CD4-positive, alpha-beta T cell (primary cell): ENCODE data around the gene ZEB1. TPM values are rescaled to one million over a fixed set of nuclear protein-coding genes. Genes with fewer than 3 reads are reported as not detected.

Experiments used
- ATAC-seq: fragments of 200-7000 bp; cut with Tn5 transposase; one replicate; pipeline ENCODE4 v1.10.0; 2022; ENCODE audit warnings: mild to moderate bottlenecking; ENCODE audit not compliant: poor library complexity
- CTCF ChIA-PET: fragments of 350-600 bp; sonication (Branson Sonifier 250); formaldehyde crosslinking; loops from one replicate; lab custom pipeline; 2021; ENCODE audit warnings: antibody characterized with exemption, inconsistent platforms; lab: Charles Lee
- POLR2A ChIA-PET: fragments of 350-600 bp; sonication (Branson Sonifier 250); formaldehyde crosslinking; loops from one replicate; lab custom pipeline; 2021; ENCODE audit warnings: antibody characterized with exemption, inconsistent platforms; lab: Charles Lee
- DNase-seq, 14 experiments: peaks; one replicate each; pipeline ENCODE4 v3.0.0-alpha.2; 2013 to 2020; ENCODE audit warnings: mixed read lengths in 2 of 14
- H3K27ac ChIP-seq, 2 donors: one replicate each; pipeline versions ENCODE4 v1.5.1 to v1.7.0; 2013; ENCODE audit warnings: low read length in 2 of 2, low read depth in 1 of 2, mild to moderate bottlenecking in 1 of 2
- H3K27me3 ChIP-seq, 2 experiments: 1 replicate in 1 of 2; 2 replicates in 1 of 2; pipeline versions ENCODE4 v1.6.1 to v1.7.0; 2013; ENCODE audit warnings: low read length in 2 of 2, control low read depth in 1 of 2, mild to moderate bottlenecking in 1 of 2, moderate library complexity in 1 of 2; ENCODE audit not compliant: insufficient read depth in 2 of 2, control insufficient read depth in 1 of 2
- H3K36me3 ChIP-seq: one replicate; pipeline ENCODE4 v1.6.1; 2013; ENCODE audit warnings: low read length, control low read depth; ENCODE audit not compliant: insufficient read depth
- H3K4me1 ChIP-seq: one replicate; pipeline ENCODE4 v1.6.1; 2013; ENCODE audit warnings: low read length, control low read depth; ENCODE audit not compliant: insufficient read depth
- H3K4me3 ChIP-seq: one replicate; pipeline ENCODE4 v1.5.1; 2013; ENCODE audit warnings: mild to moderate bottlenecking, low read length, moderate library complexity
- H3K9me3 ChIP-seq, 2 experiments: 1 replicate in 1 of 2; 2 replicates in 1 of 2; pipeline versions ENCODE4 v1.6.1 to v1.7.0; 2013; ENCODE audit warnings: low read length in 2 of 2, mild to moderate bottlenecking in 2 of 2, control low read depth in 1 of 2, moderate library complexity in 1 of 2; ENCODE audit not compliant: control insufficient read depth in 1 of 2, insufficient read depth in 1 of 2
- H3K27ac Mint-ChIP-seq: one replicate; pipeline ENCODE4 v1.8.0; 2020; ENCODE audit warnings: mixed read lengths
- H3K27me3 Mint-ChIP-seq: one replicate; pipeline ENCODE4 v1.8.0; 2021; ENCODE audit warnings: mixed read lengths
- H3K36me3 Mint-ChIP-seq: one replicate; pipeline ENCODE4 v1.8.0; 2021; ENCODE audit warnings: low read depth, mixed read lengths
- H3K4me1 Mint-ChIP-seq: one replicate; pipeline ENCODE4 v1.8.0; 2021; ENCODE audit warnings: low read depth, mixed read lengths
- H3K4me3 Mint-ChIP-seq: one replicate; pipeline ENCODE4 v1.8.0; 2020; ENCODE audit warnings: mild to moderate bottlenecking, mixed read lengths
- H3K9me3 Mint-ChIP-seq: one replicate; pipeline ENCODE4 v1.8.0; 2020; ENCODE audit warnings: mixed read lengths
- intact Hi-C, 2 experiments: fragments of 100-400 bp; cut with DNase I in 1 of 2; cut with micrococcal nuclease in 1 of 2; formaldehyde crosslinking; loops; one replicate each; pipeline versions ENCODE4 v1.15.1 to v1.9.0; 2023 to 2025; cut with DNase I, micrococcal nuclease
- total RNA-seq, 174 experiments: library from RNA in 2 of 174; stranded (reverse) in 2 of 174; gene quantifications; one replicate each; pipeline ENCODE4 v1.2.3 and lab custom pipeline; 2021 to 2026
- TF ChIP-seq, protein P1 (sequence below): fragments of 200-600 bp; IDR thresholded peaks from one replicate; pipeline ENCODE4 v1.8.0; 2022; ENCODE audit warnings: antibody characterized with exemption, mild to moderate bottlenecking

Gene ZEB1
- total RNA-seq, 2 experiments from 2014 or later, result 132 to 134 TPM

DNA sequence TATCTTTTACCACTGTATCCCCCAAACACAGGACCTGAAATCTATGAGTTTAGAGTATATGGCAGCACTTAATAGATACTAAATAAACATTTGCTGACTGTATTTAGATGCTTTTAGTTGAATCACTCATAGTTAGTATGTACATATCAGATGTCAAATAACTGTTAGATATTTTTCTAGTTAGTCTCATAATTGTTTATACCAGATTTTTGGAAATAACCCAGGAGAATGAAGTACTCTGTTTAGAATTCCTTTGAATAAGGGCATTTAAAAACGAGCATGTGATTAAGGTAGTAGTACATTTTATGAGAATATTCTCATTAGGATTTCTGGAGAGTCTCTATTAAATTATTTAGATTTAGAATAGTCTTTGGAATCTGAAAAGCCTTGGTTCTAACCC is 22.3 kb upstream of the ZEB1 start:
- Histone ChIP-seq H3K27me3 (no peaks in the 10 kb centered on the region), H3K27ac (no peak overlapping the region), H3K4me3 (no peak overlapping the region), H3K4me1 (no peaks in the 10 kb centered on the region), H3K9me3 (no peaks in the 10 kb centered on the region), H3K36me3 (no peaks in the 10 kb centered on the region)
- ATAC-seq (no peak), DNase-seq (no peak)
- H3K9me3 Mint-ChIP-seq, result no peaks in the 10 kb centered on the region
- intact Hi-C loops, result no loop called here
- no peaks in the 10 kb centered on the region for H3K27me3 Mint-ChIP-seq
- H3K27ac Mint-ChIP-seq, result no peak overlapping the region
- peaks cover 5% of the 10 kb centered on the region for H3K4me1 Mint-ChIP-seq
- no peak overlapping the region for H3K4me3 Mint-ChIP-seq
- POLR2A ChIA-PET, result no interaction called here
- TF ChIP-seq, protein P1, sequence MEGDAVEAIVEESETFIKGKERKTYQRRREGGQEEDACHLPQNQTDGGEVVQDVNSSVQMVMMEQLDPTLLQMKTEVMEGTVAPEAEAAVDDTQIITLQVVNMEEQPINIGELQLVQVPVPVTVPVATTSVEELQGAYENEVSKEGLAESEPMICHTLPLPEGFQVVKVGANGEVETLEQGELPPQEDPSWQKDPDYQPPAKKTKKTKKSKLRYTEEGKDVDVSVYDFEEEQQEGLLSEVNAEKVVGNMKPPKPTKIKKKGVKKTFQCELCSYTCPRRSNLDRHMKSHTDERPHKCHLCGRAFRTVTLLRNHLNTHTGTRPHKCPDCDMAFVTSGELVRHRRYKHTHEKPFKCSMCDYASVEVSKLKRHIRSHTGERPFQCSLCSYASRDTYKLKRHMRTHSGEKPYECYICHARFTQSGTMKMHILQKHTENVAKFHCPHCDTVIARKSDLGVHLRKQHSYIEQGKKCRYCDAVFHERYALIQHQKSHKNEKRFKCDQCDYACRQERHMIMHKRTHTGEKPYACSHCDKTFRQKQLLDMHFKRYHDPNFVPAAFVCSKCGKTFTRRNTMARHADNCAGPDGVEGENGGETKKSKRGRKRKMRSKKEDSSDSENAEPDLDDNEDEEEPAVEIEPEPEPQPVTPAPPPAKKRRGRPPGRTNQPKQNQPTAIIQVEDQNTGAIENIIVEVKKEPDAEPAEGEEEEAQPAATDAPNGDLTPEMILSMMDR, result no peak
- no peaks in the 10 kb centered on the region for H3K36me3 Mint-ChIP-seq
- CTCF ChIA-PET, result no interaction called here

DNA sequence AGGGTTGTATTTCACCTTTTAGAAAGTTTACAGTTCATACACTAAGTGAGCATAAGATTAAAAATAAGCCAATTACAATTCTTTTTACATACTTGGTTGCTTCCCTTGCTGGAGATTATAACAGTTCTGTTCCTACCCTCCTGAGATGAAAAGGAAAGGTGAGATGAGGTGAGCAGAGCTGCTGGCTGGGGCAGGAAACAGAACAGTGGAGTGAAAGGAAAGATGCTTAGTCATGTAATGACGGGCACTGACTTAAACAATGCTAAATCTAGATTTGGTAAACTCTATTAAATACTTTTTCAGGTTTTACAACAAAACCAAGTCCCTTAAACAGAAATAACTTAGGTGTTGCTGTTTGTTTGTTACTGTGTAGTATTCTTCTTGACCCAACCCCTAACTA is 19.9 kb upstream of the ZEB1 start:
- POLR2A ChIA-PET, result no interaction called here
- ATAC-seq (peak; percentile 80), DNase-seq (peak in 4 of 14 experiments; percentile 5 to 13 (median 6))
- Histone ChIP-seq H3K27me3 (no peaks in the 10 kb centered on the region), H3K9me3 (no peaks in the 10 kb centered on the region), H3K27ac (no peak overlapping the region), H3K4me3 (no peak overlapping the region), H3K4me1 (no peaks in the 10 kb centered on the region), H3K36me3 (no peaks in the 10 kb centered on the region)
- TF ChIP-seq, protein P1, result no peak
- peaks cover 5% of the 10 kb centered on the region for H3K4me1 Mint-ChIP-seq
- H3K27me3 Mint-ChIP-seq, result peaks cover under 1% of the 10 kb centered on the region
- H3K27ac Mint-ChIP-seq, result no peak overlapping the region
- no peak overlapping the region for H3K4me3 Mint-ChIP-seq
- CTCF ChIA-PET, result no interaction called here
- H3K9me3 Mint-ChIP-seq, result no peaks in the 10 kb centered on the region
- intact Hi-C loops, result no loop called here
- H3K36me3 Mint-ChIP-seq, result no peaks in the 10 kb centered on the region

DNA sequence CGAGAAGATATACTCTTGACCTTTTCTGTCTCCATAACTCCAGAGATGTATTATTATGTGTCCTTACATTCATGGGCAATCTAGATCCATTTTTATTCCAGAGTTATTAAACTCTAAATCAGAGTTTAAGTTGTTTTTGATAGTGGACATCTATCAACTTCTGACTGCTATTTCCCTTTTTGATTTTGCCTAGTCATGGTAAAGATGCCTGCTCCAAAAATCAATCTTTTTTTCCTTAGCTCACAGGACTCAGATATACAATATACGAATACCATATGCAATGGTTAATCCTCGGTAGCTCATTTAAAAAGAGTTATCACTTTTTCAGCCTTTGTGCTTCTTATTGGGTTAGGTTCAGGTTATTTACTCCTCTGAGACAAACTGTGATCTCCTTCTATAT is 15.8 kb upstream of the ZEB1 start:
- Mint-ChIP-seq H3K27me3 (peaks cover 4% of the 10 kb centered on the region), H3K36me3 (no peaks in the 10 kb centered on the region), H3K4me1 (peaks cover 5% of the 10 kb centered on the region), H3K4me3 (no peak overlapping the region), H3K9me3 (no peaks in the 10 kb centered on the region), H3K27ac (no peak overlapping the region)
- Histone ChIP-seq H3K9me3 (no peaks in the 10 kb centered on the region), H3K36me3 (no peaks in the 10 kb centered on the region), H3K27me3 (no peaks in the 10 kb centered on the region), H3K27ac (no peak overlapping the region), H3K4me1 (no peaks in the 10 kb centered on the region), H3K4me3 (no peak overlapping the region)
- ATAC-seq (no peak), DNase-seq (no peak)
- intact Hi-C loops, result no loop called here
- TF ChIP-seq, protein P1, result no peak
- CTCF ChIA-PET, result no interaction called here
- POLR2A ChIA-PET, result no interaction called here
